Measurements from ENCODE around the gene OR1I1. TPM values are rescaled to one million over a fixed set of nuclear protein-coding genes. Genes with fewer than 3 reads are reported as not detected.
"Not testable (repeated sequence)": the region's sequence is repeated elsewhere in the genome, so short reads cannot be mapped to it uniquely, and the experiment has no call there.

Gene OR1I1
- total RNA-seq, 1 donor from 2014 or later = not detected

GRCh38 chr19:15050639-15051038 lies 31.4 kb upstream of the OR1I1 start:
- no peaks in the 10 kb centered on the region for H3K36me3 ChIP-seq (ENCODE audit: control insufficient read depth in 3 of 3, insufficient read depth in 3 of 3, low read length in 3 of 3)
- no peak overlapping the region for H3K4me3 ChIP-seq (ENCODE audit: low read length in 3 of 3)
- peaks cover 0 to 5% (median 4%) of the 10 kb centered on the region in 3 donors for H3K27me3 ChIP-seq (ENCODE audit: control insufficient read depth in 3 of 3, insufficient read depth in 3 of 3, low read length in 3 of 3)
- H3K27ac ChIP-seq (ENCODE audit: low read depth, low read length) = no peak overlapping the region
- H3K9me3 ChIP-seq (ENCODE audit: control insufficient read depth in 3 of 3, low read length in 3 of 3) = no peaks in the 10 kb centered on the region
- H3K4me1 ChIP-seq (ENCODE audit: control insufficient read depth in 3 of 3, insufficient read depth in 3 of 3, low read length in 3 of 3) = no peaks in the 10 kb centered on the region
- H3K9ac ChIP-seq (ENCODE audit: low read depth in 1 of 3, low read length in 3 of 3) = no peak overlapping the region

GRCh38 chr19:15062036-15062435 lies 20.0 kb upstream of the OR1I1 start:
- peaks cover 0 to 4% (median 0%) of the 10 kb centered on the region in 3 donors for H3K9me3 ChIP-seq (ENCODE audit: control insufficient read depth in 3 of 3, low read length in 3 of 3)
- H3K27ac ChIP-seq (ENCODE audit: low read depth, low read length) = no peak overlapping the region
- peaks cover 0 to 3% (median 2%) of the 10 kb centered on the region in 3 donors for H3K27me3 ChIP-seq (ENCODE audit: control insufficient read depth in 3 of 3, insufficient read depth in 3 of 3, low read length in 3 of 3)
- H3K9ac ChIP-seq (ENCODE audit: low read depth in 1 of 3, low read length in 3 of 3) = no peak overlapping the region
- no peaks in the 10 kb centered on the region for H3K36me3 ChIP-seq (ENCODE audit: control insufficient read depth in 3 of 3, insufficient read depth in 3 of 3, low read length in 3 of 3)
- no peak overlapping the region for H3K4me3 ChIP-seq (ENCODE audit: low read length in 3 of 3)
- no peaks in the 10 kb centered on the region for H3K4me1 ChIP-seq (ENCODE audit: control insufficient read depth in 3 of 3, insufficient read depth in 3 of 3, low read length in 3 of 3)

DNA sequence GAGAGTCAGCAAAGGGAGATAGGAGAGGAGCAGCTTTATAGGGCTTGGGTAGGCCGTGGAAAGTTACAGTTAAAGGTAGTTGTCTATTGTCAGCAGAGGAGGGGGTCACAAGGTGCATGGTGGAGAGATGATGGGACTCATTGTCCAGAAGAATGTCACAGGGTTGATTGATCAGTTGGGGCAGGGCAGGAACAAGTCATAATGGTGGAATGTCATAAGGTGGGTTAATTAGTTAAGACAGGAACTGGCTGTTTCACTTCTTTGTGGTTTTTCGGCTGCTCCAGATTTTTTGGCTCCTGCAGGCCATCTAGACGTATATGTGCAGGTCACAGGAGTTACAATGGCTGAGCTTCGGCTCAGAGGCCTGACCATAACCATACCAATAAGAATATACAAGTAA lies 11.6 kb upstream of the OR1I1 start:
- H3K27me3 ChIP-seq (ENCODE audit: control insufficient read depth in 3 of 3, insufficient read depth in 3 of 3, low read length in 3 of 3); H3K9ac ChIP-seq (ENCODE audit: low read depth in 1 of 3, low read length in 3 of 3); H3K4me1 ChIP-seq (ENCODE audit: control insufficient read depth in 3 of 3, insufficient read depth in 3 of 3, low read length in 3 of 3); H3K4me3 ChIP-seq (ENCODE audit: low read length in 3 of 3); H3K36me3 ChIP-seq (ENCODE audit: control insufficient read depth in 3 of 3, insufficient read depth in 3 of 3, low read length in 3 of 3); H3K27ac ChIP-seq (ENCODE audit: low read depth, low read length); H3K9me3 ChIP-seq (ENCODE audit: control insufficient read depth in 3 of 3, low read length in 3 of 3): not testable (repeated sequence)

GRCh38 chr19:15072930-15073647 lies 8.9 kb upstream of the OR1I1 start:
- Histone ChIP-seq H3K4me3 (ENCODE audit: low read length in 3 of 3) (no peak overlapping the region), H3K36me3 (ENCODE audit: control insufficient read depth in 3 of 3, insufficient read depth in 3 of 3, low read length in 3 of 3) (no peaks in the 10 kb centered on the region), H3K4me1 (ENCODE audit: control insufficient read depth in 3 of 3, insufficient read depth in 3 of 3, low read length in 3 of 3) (no peaks in the 10 kb centered on the region), H3K9ac (ENCODE audit: low read depth in 1 of 3, low read length in 3 of 3) (no peak overlapping the region), H3K9me3 (ENCODE audit: control insufficient read depth in 3 of 3, low read length in 3 of 3) (no peaks in the 10 kb centered on the region), H3K27ac (ENCODE audit: low read depth, low read length) (no peak overlapping the region), H3K27me3 (ENCODE audit: control insufficient read depth in 3 of 3, insufficient read depth in 3 of 3, low read length in 3 of 3) (peaks cover 0 to 2% (median 2%) of the 10 kb centered on the region in 3 donors)

- peaks cover 0 to 7% (median 6%) of the 10 kb centered on the region in 3 donors for H3K27me3 ChIP-seq (ENCODE audit: control insufficient read depth in 3 of 3, insufficient read depth in 3 of 3, low read length in 3 of 3)
- H3K4me1 ChIP-seq (ENCODE audit: control insufficient read depth in 3 of 3, insufficient read depth in 3 of 3, low read length in 3 of 3) = no peaks in the 10 kb centered on the region
- no peak overlapping the region for H3K27ac ChIP-seq (ENCODE audit: low read depth, low read length)
- H3K9me3 ChIP-seq (ENCODE audit: control insufficient read depth in 3 of 3, low read length in 3 of 3) = no peaks in the 10 kb centered on the region
- no peaks in the 10 kb centered on the region for H3K36me3 ChIP-seq (ENCODE audit: control insufficient read depth in 3 of 3, insufficient read depth in 3 of 3, low read length in 3 of 3)
- H3K9ac ChIP-seq (ENCODE audit: low read depth in 1 of 3, low read length in 3 of 3) = no peak overlapping the region
- no peak overlapping the region for H3K4me3 ChIP-seq (ENCODE audit: low read length in 3 of 3)
Observed at GRCh38 chr19:15074371-15074770, 7.6 kb upstream of the OR1I1 start.

DNA sequence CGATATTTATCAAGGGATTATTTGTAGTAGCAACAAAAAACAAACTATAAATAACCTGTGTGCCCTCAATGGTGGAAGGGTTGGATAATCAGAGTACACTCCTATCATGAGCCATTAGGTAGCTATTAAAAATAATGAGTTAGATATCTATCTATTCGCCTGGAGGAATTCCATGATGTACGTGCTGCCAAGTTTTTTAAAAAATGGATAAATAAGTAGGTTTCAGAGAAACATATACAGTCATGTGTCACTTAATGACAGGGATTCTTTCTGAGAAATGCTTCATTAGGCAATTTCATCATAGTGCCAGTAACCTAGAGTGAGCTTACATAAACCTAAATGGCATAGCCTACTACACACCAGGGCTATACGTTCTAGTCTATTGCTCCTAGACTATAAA lies 6.2 kb upstream of the OR1I1 start:
- H3K9ac ChIP-seq (ENCODE audit: low read depth in 1 of 3, low read length in 3 of 3) = no peak overlapping the region
- no peak overlapping the region for H3K27ac ChIP-seq (ENCODE audit: low read depth, low read length)
- no peaks in the 10 kb centered on the region for H3K4me1 ChIP-seq (ENCODE audit: control insufficient read depth in 3 of 3, insufficient read depth in 3 of 3, low read length in 3 of 3)
- no peaks in the 10 kb centered on the region for H3K9me3 ChIP-seq (ENCODE audit: control insufficient read depth in 3 of 3, low read length in 3 of 3)
- H3K4me3 ChIP-seq (ENCODE audit: low read length in 3 of 3) = no peak overlapping the region
- H3K36me3 ChIP-seq (ENCODE audit: control insufficient read depth in 3 of 3, insufficient read depth in 3 of 3, low read length in 3 of 3) = no peaks in the 10 kb centered on the region
- peaks cover 0 to 7% (median 6%) of the 10 kb centered on the region in 3 donors for H3K27me3 ChIP-seq (ENCODE audit: control insufficient read depth in 3 of 3, insufficient read depth in 3 of 3, low read length in 3 of 3)

- not testable (repeated sequence) for H3K9ac ChIP-seq (ENCODE audit: low read depth in 1 of 3, low read length in 3 of 3); H3K36me3 ChIP-seq (ENCODE audit: control insufficient read depth in 3 of 3, insufficient read depth in 3 of 3, low read length in 3 of 3); H3K9me3 ChIP-seq (ENCODE audit: control insufficient read depth in 3 of 3, low read length in 3 of 3); H3K4me3 ChIP-seq (ENCODE audit: low read length in 3 of 3); H3K27ac ChIP-seq (ENCODE audit: low read depth, low read length); H3K4me1 ChIP-seq (ENCODE audit: control insufficient read depth in 3 of 3, insufficient read depth in 3 of 3, low read length in 3 of 3)
- peaks cover 2 to 17% (median 12%) of the 10 kb centered on the region in 3 donors for H3K27me3 ChIP-seq (ENCODE audit: control insufficient read depth in 3 of 3, insufficient read depth in 3 of 3, low read length in 3 of 3)
Observed at GRCh38 chr19:15080002-15080401, 2.0 kb upstream of the OR1I1 start.

DNA sequence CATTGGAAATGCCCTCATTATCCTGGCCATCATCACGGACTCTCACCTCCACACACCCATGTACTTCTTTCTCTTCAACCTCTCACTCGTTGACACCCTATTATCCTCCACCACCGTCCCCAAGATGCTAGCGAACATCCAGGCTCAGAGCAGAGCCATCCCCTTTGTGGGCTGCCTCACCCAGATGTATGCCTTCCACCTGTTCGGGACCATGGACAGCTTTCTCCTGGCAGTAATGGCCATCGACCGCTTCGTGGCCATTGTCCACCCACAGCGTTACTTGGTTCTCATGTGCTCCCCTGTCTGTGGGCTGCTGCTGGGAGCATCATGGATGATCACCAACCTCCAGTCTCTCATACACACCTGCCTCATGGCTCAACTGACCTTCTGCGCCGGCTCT lies 5.2 kb downstream of the OR1I1 start:
- Histone ChIP-seq H3K27ac (ENCODE audit: low read depth, low read length) (no peak overlapping the region), H3K9me3 (ENCODE audit: control insufficient read depth in 3 of 3, low read length in 3 of 3) (no peaks in the 10 kb centered on the region), H3K4me1 (ENCODE audit: control insufficient read depth in 3 of 3, insufficient read depth in 3 of 3, low read length in 3 of 3) (no peaks in the 10 kb centered on the region), H3K4me3 (ENCODE audit: low read length in 3 of 3) (no peak overlapping the region), H3K36me3 (ENCODE audit: control insufficient read depth in 3 of 3, insufficient read depth in 3 of 3, low read length in 3 of 3) (no peaks in the 10 kb centered on the region), H3K9ac (ENCODE audit: low read depth in 1 of 3, low read length in 3 of 3) (no peak overlapping the region), H3K27me3 (ENCODE audit: control insufficient read depth in 3 of 3, insufficient read depth in 3 of 3, low read length in 3 of 3) (peaks cover 18 to 21% (median 20%) of the 10 kb centered on the region in 3 donors)

DNA sequence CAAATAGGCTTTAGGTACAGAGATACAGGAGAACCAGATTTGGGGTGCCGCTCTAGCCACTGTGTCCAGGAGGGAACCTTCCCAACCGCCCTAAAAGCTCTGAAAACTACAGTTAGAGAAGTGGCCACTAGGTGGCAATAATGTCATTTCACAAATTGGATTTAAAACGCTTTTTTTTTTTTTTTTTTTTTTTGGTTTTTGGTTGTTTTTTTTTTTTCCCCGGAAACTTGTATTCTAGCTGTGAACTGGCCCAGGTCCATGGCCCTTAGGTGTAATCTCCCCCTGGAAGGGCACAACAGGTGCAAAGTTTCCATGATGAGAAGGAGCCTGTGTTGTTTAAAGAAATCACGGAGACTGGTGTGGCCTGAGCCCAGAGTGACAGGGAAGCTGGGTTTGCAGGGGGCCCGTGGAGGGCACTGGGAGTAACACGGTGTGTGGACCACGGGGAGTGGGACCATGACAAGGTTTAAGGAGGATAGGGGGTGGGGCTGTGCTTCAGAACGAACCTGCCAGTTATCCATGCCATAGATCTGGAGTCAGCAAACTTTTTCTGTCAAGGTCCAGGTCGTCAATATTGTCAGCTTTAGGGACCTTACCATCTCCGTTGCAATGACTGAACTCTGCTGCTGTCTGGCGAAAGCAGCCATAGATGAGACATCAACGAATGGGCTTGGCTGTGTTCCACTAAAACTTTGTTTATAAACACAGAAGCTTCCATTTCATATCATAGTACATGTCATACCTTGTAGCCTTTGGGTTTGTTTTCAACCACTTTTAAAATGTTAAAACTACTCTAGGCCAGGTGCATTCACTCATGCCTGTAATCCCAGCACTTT lies 10.1 kb downstream of the OR1I1 start:
- Histone ChIP-seq H3K27ac (ENCODE audit: low read depth, low read length) (no peak overlapping the region), H3K4me3 (ENCODE audit: low read length in 3 of 3) (no peak overlapping the region), H3K36me3 (ENCODE audit: control insufficient read depth in 3 of 3, insufficient read depth in 3 of 3, low read length in 3 of 3) (no peaks in the 10 kb centered on the region), H3K9me3 (ENCODE audit: control insufficient read depth in 3 of 3, low read length in 3 of 3) (no peaks in the 10 kb centered on the region), H3K4me1 (ENCODE audit: control insufficient read depth in 3 of 3, insufficient read depth in 3 of 3, low read length in 3 of 3) (no peaks in the 10 kb centered on the region), H3K27me3 (ENCODE audit: control insufficient read depth in 3 of 3, insufficient read depth in 3 of 3, low read length in 3 of 3) (peaks cover 8 to 12% (median 11%) of the 10 kb centered on the region in 3 donors), H3K9ac (ENCODE audit: low read depth in 1 of 3, low read length in 3 of 3) (no peak overlapping the region)

DNA sequence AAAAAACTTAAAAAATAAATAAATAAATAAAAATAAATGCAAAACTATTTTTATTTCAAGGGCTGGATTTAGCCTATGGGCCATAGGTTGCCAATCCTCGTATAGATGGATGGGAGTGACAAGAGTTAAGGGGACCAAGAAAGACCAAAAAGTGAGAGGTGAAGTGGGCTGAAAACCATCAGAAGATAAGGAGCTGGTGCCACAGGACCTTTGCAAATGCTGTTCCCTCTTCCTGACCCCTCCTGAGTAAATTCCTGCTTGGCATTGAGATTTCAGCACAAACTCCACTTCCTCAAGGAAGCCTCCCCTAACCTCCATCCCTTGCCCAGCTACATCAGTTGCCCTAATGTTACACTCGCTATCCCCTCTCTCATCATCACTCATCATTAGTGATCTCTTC lies 11.0 kb downstream of the OR1I1 start:
- peaks cover 0 to 5% (median 3%) of the 10 kb centered on the region in 3 donors for H3K27me3 ChIP-seq (ENCODE audit: control insufficient read depth in 3 of 3, insufficient read depth in 3 of 3, low read length in 3 of 3)
- no peaks in the 10 kb centered on the region for H3K4me1 ChIP-seq (ENCODE audit: control insufficient read depth in 3 of 3, insufficient read depth in 3 of 3, low read length in 3 of 3)
- H3K9me3 ChIP-seq (ENCODE audit: control insufficient read depth in 3 of 3, low read length in 3 of 3) = no peaks in the 10 kb centered on the region
- no peaks in the 10 kb centered on the region for H3K36me3 ChIP-seq (ENCODE audit: control insufficient read depth in 3 of 3, insufficient read depth in 3 of 3, low read length in 3 of 3)
- no peak overlapping the region for H3K9ac ChIP-seq (ENCODE audit: low read depth in 1 of 3, low read length in 3 of 3)
- no peak overlapping the region for H3K4me3 ChIP-seq (ENCODE audit: low read length in 3 of 3)
- H3K27ac ChIP-seq (ENCODE audit: low read depth, low read length) = no peak overlapping the region
